SIG-M5 (cell line): ENCODE results near the gene WDFY4.

ENCODE experiments used
- DNase-seq: peaks from one replicate; lab custom pipeline; 2025; lab: John Stamatoyannopoulos, UW

The WDFY4 gene

GRCh38 chr10:48985621-48986158, 301.0 kb downstream of the WDFY4 start:
- DNase-seq = no peak

DNA sequence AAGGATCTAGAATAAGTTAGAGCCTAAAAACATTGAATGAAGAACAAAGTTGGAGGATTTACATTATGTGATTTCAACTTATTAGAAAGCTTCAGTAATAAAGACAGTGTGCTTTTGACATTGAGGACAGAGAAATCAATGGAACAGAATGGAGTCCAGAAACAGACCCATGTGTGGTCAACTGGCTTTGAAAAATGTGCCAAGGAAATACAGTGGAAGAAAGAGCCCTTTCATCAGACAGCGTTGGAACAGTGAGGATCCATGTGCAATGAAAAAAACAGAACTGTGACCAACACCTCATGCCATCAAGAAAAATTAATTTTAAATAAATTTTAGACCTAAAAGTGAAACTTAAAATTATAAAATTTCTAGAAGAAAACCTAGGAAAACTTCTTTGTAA, 305.6 kb downstream of the WDFY4 start:
- DNase-seq = no peak

DNA sequence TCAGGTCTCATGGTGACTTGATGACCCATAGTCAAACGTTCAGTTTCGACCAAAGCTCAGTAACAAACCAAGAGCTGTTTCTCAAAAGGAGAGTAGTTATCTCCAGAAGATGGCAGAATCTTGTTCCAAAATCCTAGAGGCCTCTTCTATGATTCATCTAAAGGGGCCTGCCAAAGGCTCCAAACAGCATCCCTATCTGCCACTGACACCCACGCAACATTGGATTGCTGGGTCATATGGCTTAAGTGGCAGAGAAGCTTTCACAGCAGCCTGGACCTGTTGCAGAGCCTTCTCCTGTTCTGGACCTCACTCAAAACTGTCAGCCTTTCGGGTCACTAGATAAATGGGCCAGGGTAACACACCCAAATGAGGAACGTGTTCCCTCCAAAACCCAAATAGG, 309.0 kb downstream of the WDFY4 start:
- no peak for DNase-seq

GRCh38 chr10:48996329-48996728, 311.7 kb downstream of the WDFY4 start:
- DNase-seq = no peak

GRCh38 chr10:48999346-48999745, 314.7 kb downstream of the WDFY4 start:
- no peak for DNase-seq

GRCh38 chr10:49000437-49001398, 316.0 kb downstream of the WDFY4 start:
- no peak for DNase-seq

DNA sequence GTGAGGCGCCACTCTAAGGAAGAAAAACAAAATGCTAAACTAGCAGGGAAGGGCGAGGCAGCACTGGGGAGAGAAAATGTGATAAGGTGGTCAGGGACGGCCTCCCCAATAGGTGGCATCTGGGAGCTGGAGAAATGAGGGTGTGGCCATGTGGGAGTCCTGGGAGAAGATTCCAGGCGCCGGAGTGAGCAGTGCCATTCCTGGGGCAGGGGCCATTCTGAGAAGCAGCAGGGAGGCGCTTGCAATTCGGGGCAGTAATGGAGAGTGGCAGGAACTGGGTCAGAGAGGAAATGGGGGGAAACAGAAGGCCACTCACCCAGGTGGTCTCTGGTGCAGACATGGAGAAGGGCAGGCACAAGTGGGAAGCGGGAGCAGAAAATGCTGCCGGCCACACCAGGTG, 316.7 kb downstream of the WDFY4 start:
- DNase-seq = no peak

GRCh38 chr10:49001870-49002672, 317.4 kb downstream of the WDFY4 start:
- no peak for DNase-seq

GRCh38 chr10:49005270-49005669, 320.6 kb downstream of the WDFY4 start:
- no peak for DNase-seq

- DNase-seq = no peak
These were observed 322.5 kb downstream of the WDFY4 start for GRCh38 chr10:49007129-49007528.

GRCh38 chr10:49008091-49008490, 323.4 kb downstream of the WDFY4 start:
- no peak for DNase-seq

GRCh38 chr10:49008505-49009198, 324.0 kb downstream of the WDFY4 start:
- DNase-seq = no peak

GRCh38 chr10:49009199-49009979, 324.7 kb downstream of the WDFY4 start:
- DNase-seq = no peak

DNA sequence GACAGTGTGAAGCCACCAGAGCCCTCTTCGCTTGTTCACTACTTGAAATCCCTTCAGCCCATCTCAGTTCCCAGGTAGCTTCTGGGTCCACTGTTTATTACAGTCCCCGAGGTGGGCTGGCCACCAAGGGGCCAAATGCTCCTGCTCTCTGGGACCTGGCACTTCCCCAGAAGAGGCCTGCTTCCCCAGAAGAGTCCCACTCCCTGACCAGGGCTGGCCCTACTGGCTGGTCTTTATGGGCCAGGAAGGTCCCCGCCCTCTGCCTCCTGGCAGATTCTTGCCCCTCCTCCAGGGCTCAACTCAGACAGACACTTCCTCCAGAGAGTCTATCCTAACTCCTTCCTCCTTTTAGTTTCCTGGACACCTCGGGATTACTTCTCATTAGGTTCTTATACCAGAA, 325.6 kb downstream of the WDFY4 start:
- DNase-seq = no peak

GRCh38 chr10:49010865-49011264, 326.2 kb downstream of the WDFY4 start:
- no peak for DNase-seq

DNA sequence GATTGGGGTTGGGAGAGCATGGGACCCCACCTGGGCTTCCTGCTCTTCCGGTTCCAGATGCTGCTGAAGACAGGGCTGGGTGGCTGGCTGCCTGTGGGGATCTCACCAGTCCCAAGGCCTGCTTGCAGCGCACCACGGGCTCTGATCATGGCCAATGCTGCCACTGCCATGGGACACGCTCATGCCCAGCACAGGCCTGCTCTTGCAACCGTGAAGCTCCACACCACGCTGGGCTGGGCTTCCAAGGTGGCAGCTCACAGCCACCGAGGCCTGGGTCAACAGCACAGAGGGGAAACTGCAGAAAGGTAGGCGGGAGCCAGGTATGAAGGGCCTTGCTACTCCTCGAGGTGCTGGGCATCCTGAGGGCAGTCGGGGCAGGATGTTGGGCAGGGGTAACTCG, 327.1 kb downstream of the WDFY4 start:
- DNase-seq = no peak

DNA sequence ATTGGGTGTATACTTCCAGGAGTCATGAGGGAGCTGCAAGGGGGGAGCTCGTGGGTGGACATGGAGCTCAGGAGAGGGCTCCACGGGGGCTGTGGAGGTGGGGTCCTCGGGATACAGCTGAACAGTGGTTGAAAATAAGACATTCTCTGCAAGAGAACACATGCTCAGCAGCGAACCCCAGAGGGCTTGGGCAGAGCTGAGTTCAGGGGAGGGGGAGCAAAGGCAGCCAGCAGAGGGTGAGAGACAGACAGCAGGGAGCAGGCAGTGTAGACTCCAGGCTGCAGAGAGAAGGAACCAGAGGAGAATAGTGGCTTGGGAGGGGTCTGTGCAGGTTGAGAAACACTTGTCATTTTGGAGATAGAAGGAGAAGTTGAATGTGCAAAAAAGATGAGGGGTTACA, 327.9 kb downstream of the WDFY4 start:
- DNase-seq = no peak

DNA sequence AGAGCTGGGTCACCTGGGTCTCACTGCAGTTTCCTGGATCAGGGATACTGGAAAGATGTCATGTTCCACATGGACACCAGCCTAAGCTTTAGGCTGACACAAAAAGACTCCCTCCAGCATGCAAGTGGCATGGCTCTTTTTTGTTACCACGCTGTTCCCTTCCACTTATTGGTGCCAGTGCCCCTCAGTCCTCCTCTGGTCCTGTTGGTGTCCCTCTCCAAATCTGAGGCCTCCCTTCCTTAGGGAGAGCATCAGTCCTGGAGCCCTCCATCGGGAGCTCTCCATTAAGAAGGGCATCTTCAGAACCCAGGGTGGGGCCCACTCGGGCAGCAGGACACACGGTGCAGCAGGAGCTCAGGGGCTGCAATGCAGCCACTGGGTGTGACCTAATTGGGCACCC, 331.0 kb downstream of the WDFY4 start:
- no peak for DNase-seq

- no peak for DNase-seq
These were observed 337.0 kb downstream of the WDFY4 start for GRCh38 chr10:49021685-49022084.

- no peak for DNase-seq
These were observed 338.4 kb downstream of the WDFY4 start for GRCh38 chr10:49023071-49023470.

- no peak for DNase-seq
These were observed 339.1 kb downstream of the WDFY4 start for GRCh38 chr10:49023752-49024151.
